ENCODE data around the gene LYG1. TPM values are rescaled to one million over a fixed set of nuclear protein-coding genes. Genes with fewer than 3 reads are reported as not detected.

The LYG1 gene
- total and polyA plus RNA-seq, 2 of the 4 experiments (the other 2 are of a cell fraction) = 1.2 TPM; not detected in 1

DNA sequence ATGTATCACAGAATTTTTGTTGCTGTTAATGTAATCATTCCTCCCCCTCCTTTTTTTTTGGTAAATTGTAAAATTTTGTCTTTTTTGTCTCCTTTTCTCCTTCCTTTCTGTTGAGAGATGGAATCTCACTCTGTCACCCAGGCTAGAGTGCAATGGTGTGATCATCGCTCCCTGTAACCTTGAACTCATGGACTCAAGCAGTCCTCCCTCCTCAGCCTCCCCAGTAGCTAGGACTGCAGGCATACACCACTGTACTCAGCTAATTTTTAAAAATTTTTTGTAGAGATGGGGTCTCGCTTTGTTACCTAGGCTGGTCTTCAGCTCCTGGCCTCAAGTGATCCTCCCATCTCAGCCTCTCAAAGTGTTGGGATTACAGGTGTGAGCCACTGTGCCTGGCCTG, 41.5 kb upstream of the LYG1 start:
- H3K9me3 ChIP-seq (ENCODE audit: control insufficient read depth, insufficient read depth, low read length) = no peaks in the 10 kb centered on the region
- no peak overlapping the region for H3K23ac ChIP-seq (ENCODE audit: low read depth, low read length)
- H2BK20ac ChIP-seq (ENCODE audit: low read depth, low read length) = no peak overlapping the region
- H2AK9ac ChIP-seq (replicated peaks; ENCODE audit: low read depth, low read length, poor library complexity) = no peak overlapping the region
- H3K79me1 ChIP-seq (ENCODE audit: low read depth in 1 of 2, low read length in 2 of 2) = peaks cover 3 to 42% of the 10 kb centered on the region in 2 experiments
- no peak overlapping the region for H3K27ac ChIP-seq (ENCODE audit: insufficient read depth, low read length)
- H3K36me3 ChIP-seq (ENCODE audit: control insufficient read depth, insufficient read depth, low read length) = no peaks in the 10 kb centered on the region
- no peak overlapping the region for H3K56ac ChIP-seq (ENCODE audit: extremely low read depth, insufficient read depth, low read length)
- H2AFZ ChIP-seq (replicated peaks; ENCODE audit: low read length, poor library complexity) = no peak overlapping the region
- H3K4ac ChIP-seq (ENCODE audit: low read depth, low read length) = no peak overlapping the region
- H3K4me2 ChIP-seq (ENCODE audit: low read depth, low read length) = no peak overlapping the region
- H3K4me1 ChIP-seq (ENCODE audit: control insufficient read depth, insufficient read depth, low read length) = no peaks in the 10 kb centered on the region
- H3K18ac ChIP-seq (ENCODE audit: low read depth, low read length) = no peak overlapping the region
- no peak for DNase-seq
- H4K91ac ChIP-seq (ENCODE audit: insufficient read depth, low read depth, low read length) = no peak overlapping the region
- H2AK5ac ChIP-seq (ENCODE audit: low read depth, low read length) = no peak overlapping the region
- H4K5ac ChIP-seq (ENCODE audit: low read depth, low read length) = no peak overlapping the region
- dilution Hi-C loops (cut with HindIII; ENCODE audit: low sequenced_read_pairs, unreplicated experiment) = no loop called here
- no peak for TF ChIP-seq RCOR1 (IDR thresholded peaks at IDR 0.05; ENCODE audit: insufficient replicate concordance, low read length)
- TF ChIP-seq RFX5 (IDR thresholded peaks at IDR 0.05; ENCODE audit: low read depth, low read length) = no peak
- no peak for TF ChIP-seq RAD21 (IDR thresholded peaks at IDR 0.05; ENCODE audit: low read length)
- no peak for TF ChIP-seq SMC3 (IDR thresholded peaks at IDR 0.05; ENCODE audit: low read depth, low read length)
- no peak for TF ChIP-seq POLR2A (IDR thresholded peaks at IDR 0.05; ENCODE audit: low read depth, low read length)
- TF ChIP-seq, protein P1, sequence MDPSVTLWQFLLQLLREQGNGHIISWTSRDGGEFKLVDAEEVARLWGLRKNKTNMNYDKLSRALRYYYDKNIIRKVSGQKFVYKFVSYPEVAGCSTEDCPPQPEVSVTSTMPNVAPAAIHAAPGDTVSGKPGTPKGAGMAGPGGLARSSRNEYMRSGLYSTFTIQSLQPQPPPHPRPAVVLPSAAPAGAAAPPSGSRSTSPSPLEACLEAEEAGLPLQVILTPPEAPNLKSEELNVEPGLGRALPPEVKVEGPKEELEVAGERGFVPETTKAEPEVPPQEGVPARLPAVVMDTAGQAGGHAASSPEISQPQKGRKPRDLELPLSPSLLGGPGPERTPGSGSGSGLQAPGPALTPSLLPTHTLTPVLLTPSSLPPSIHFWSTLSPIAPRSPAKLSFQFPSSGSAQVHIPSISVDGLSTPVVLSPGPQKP (IDR thresholded peaks at IDR 0.05; ENCODE audit: borderline replicate concordance, low read depth, low read length) = no peak
- TF ChIP-seq CHD1 (IDR thresholded peaks at IDR 0.05; ENCODE audit: low read depth, low read length) = no peak
- TF ChIP-seq FOS (IDR thresholded peaks at IDR 0.05; ENCODE audit: low read depth, low read length) = no peak
- TF ChIP-seq BHLHE40 (IDR thresholded peaks at IDR 0.05; ENCODE audit: low read depth, low read length) = no peak
- TF ChIP-seq MAZ (IDR thresholded peaks at IDR 0.05; ENCODE audit: borderline replicate concordance, low read depth, low read length) = no peak
- no peak for TF ChIP-seq MAFK (IDR thresholded peaks at IDR 0.05; ENCODE audit: low read depth, low read length)
- no peak for TF ChIP-seq MXI1 (IDR thresholded peaks at IDR 0.05; ENCODE audit: borderline replicate concordance, low read depth, low read length)
- no peak for TF ChIP-seq NFE2L2 (IDR thresholded peaks at IDR 0.05; ENCODE audit: low read depth, low read length)
- TF ChIP-seq CEBPB (IDR thresholded peaks at IDR 0.05; ENCODE audit: low read depth, low read length) = no peak
- TF ChIP-seq, protein P2, sequence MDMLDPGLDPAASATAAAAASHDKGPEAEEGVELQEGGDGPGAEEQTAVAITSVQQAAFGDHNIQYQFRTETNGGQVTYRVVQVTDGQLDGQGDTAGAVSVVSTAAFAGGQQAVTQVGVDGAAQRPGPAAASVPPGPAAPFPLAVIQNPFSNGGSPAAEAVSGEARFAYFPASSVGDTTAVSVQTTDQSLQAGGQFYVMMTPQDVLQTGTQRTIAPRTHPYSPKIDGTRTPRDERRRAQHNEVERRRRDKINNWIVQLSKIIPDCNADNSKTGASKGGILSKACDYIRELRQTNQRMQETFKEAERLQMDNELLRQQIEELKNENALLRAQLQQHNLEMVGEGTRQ (IDR thresholded peaks at IDR 0.05; ENCODE audit: low read depth, low read length) = no peak
- TF ChIP-seq, protein P3, sequence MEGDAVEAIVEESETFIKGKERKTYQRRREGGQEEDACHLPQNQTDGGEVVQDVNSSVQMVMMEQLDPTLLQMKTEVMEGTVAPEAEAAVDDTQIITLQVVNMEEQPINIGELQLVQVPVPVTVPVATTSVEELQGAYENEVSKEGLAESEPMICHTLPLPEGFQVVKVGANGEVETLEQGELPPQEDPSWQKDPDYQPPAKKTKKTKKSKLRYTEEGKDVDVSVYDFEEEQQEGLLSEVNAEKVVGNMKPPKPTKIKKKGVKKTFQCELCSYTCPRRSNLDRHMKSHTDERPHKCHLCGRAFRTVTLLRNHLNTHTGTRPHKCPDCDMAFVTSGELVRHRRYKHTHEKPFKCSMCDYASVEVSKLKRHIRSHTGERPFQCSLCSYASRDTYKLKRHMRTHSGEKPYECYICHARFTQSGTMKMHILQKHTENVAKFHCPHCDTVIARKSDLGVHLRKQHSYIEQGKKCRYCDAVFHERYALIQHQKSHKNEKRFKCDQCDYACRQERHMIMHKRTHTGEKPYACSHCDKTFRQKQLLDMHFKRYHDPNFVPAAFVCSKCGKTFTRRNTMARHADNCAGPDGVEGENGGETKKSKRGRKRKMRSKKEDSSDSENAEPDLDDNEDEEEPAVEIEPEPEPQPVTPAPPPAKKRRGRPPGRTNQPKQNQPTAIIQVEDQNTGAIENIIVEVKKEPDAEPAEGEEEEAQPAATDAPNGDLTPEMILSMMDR (conservative IDR thresholded peaks at IDR 0.05; ENCODE audit: low read depth, low read length) = no peak
- ChIA-PET POLR2A (ENCODE audit: unreplicated experiment) (no interaction called here), CTCF (no interaction called here)
- H4K8ac ChIP-seq (ENCODE audit: low read depth in 2 of 2, low read length in 2 of 2) = no peak overlapping the region
- no peak for ATAC-seq (ENCODE audit: low read depth)
- H2BK5ac ChIP-seq (ENCODE audit: low read depth, low read length, poor library complexity, severe bottlenecking) = no peak overlapping the region
- peaks cover 60% of the 10 kb centered on the region for H4K20me1 ChIP-seq (ENCODE audit: insufficient read depth, low read length)
- in situ Hi-C loops (cut with MboI; ENCODE audit: low sequenced_read_pairs) = no loop called here
- H3K9me1 ChIP-seq (ENCODE audit: insufficient read depth, low read length) = peaks cover 3% of the 10 kb centered on the region; the same call in 1 of the 2 replicates
- no peak overlapping the region for H2BK120ac ChIP-seq (ENCODE audit: low read depth, low read length)
- BruUV-seq (replicated peaks) = no TSS peak
- H2BK15ac ChIP-seq (ENCODE audit: low read depth, low read length) = no peak overlapping the region
- no peak overlapping the region for H3K14ac ChIP-seq (replicated peaks; ENCODE audit: low read depth, low read length)
- H3K9ac ChIP-seq (ENCODE audit: low read depth, low read length) = no peak overlapping the region
- H3K27me3 ChIP-seq (ENCODE audit: control insufficient read depth, insufficient read depth, low read length) = no peaks in the 10 kb centered on the region
- no peak overlapping the region for H3K4me3 ChIP-seq (ENCODE audit: insufficient read depth, low read depth, low read length)
- no CpG with 5 or more reads among the region's 2 CpGs for WGBS, 2 experiments (ENCODE audit: extremely low coverage in 2 of 2, insufficient read length in 1 of 2)
- intact Hi-C loops (cut with micrococcal nuclease) = no loop called here

Measured in IMR-90 (cell line).